GM21367 (cell line): Measurements from ENCODE around the gene SCN11A.
"Not testable (repeated sequence)": the region's sequence is repeated elsewhere in the genome, so short reads cannot be mapped to it uniquely, and the experiment has no call there.

Source experiments
- ATAC-seq: cut with Tn5 transposase; IDR thresholded peaks from one replicate; pipeline ENCODE4 v1.9.1; 2021; ENCODE audit not compliant: unreplicated experiment

The SCN11A gene

DNA sequence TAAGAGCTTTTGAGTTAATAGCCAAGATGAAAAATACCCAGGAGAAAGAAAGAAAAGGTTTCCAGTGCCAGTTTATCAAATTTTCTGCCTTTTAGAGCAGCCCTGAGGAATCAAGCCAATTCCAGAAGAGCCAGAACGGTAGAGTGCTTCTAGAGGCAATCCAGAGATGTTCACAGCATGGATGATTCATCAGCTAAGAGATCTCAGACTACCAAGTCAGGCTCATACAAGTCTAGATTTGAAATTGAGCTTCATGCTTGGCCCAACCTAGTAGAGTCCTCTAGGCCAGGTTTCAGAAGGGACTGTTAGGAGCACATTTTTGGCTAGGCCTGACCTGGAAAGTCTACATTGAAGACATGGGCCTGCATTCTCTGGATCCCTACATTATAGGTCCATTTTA lies 15.5 kb upstream of the SCN11A start:
- ATAC-seq = no peak

DNA sequence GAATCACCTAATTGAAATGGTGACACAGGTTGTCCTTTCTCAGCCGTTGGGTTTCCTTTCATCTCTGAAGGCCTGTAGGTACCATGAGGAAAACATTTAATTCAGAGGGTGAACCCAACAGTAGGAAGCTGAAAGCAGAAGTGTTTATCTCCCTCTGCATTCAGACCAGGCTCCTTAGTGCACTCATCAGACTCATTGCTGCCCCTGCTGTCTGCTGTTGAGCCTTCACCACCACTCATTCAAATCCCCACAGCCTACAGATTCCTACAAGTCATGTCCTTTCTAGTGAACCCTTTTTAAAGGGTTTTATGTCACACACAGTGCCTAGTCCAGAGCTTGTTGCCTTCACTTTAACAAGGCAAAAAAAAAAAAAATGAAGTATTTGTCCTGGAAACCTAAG lies 13.5 kb upstream of the SCN11A start:
- peak; percentile 94 for ATAC-seq

DNA sequence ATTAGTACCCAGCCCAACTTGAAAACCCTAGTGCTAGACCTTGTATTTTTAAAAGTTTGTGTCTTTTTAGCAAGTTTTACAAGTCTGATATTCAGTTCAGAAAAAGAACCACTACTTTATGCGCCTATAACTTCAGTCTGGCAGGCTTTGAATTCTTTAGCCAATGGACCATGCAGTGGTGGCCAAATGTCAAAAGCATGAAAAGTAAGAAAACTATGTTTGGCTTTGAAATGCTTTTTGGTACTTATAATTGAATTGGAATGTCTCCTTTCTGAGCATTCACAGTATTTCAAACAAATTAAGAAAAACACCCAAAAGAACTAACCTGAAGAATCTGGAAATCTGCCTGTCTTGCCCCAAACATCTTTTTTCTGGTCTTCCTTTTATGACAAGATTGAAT lies 12.9 kb upstream of the SCN11A start:
- ATAC-seq = no peak

DNA sequence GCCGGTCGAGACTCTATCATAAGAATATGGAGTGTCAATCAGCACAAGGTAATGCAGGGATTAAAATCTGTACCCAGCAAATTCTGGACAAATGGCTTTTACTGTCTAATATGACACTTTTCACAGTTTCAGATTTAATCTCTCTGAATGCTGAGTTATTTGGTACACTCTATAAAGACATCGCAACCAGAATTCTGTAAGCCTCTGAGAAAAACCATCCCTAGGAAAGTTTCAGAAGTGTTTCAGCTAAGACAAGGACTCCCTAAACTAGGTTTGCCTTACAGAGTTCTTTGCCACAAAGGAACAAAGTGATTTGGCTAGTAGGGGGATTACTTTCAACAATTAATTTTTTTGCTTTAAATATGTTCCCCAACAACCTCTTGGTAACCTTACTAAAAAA lies 11.4 kb upstream of the SCN11A start:
- no peak for ATAC-seq

DNA sequence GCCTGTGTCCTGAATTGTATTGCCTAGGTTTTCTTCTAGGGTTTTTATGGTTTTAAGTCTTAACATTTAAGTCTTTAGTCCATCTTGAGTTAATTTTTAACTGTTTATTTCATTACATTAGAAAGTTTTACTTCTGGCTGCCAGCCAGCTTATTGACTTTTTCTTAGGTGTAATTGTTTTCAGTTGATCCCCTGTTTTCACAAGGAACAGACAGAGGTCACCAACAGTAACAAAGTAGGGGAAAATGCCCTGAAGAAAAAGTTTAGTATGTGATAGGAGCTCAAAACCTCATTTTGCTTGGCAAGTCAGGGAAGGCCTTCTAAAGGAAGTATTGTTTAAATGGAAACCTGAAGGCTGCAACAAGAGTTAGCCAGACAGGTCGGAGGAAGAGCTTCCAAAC lies 10.4 kb upstream of the SCN11A start:
- ATAC-seq = no peak

DNA sequence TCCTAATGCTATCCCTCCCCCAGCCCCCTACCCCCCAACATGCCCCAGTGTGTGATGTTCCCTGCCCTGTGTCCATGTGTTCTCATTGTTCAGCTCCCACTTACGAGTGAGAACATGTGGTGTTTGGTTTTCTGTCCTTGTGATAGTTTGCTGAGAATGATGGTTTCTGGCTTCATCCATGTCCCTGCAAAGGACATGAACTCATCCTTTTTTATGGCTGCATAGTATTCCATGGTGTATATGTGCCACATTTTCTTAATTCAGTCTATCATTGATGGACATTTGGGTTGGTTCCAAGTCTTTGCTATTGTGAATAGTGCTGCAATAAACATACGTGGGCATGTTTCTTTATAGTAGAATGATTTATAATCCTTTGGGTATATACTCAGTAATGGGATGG lies 9.5 kb upstream of the SCN11A start:
- not testable (repeated sequence) for ATAC-seq

DNA sequence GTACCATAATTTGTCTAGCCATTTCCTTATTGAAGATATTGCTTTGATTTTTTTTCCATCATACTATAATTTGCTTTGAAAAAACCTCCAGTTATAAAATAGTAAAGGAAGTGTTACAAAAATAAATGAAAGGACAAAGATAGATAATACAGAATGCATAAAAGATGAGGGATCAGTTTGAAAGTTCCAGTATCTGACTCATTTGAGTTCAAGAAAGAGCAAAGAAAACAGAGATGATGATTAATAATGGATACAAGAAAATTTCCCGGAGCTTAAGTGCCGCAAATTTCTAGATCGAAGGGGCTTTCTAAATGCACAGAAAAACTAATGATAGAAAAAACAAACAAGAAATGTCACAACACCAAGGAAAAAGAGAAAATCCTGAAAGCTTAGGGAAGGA lies 4.4 kb upstream of the SCN11A start:
- no peak for ATAC-seq

DNA sequence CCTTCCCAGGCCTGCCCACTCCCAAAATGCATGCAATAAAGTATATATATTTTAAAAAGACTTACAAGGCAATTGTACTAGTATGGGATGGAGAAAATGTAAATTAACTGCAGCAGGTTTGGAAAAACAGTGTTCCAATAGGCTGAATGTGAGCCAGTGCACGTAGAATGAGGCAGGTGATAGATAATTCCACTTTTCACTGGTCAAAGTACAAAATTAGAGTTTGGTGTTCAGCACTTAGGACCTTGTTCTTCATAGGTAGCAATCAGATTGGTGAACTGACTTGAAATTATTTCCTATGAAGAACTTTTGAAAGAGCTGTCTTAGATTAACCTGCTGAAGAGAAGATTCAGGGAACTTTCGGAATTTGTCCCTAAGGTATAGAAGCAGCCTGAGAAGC lies 2.0 kb upstream of the SCN11A start:
- ATAC-seq = no peak

DNA sequence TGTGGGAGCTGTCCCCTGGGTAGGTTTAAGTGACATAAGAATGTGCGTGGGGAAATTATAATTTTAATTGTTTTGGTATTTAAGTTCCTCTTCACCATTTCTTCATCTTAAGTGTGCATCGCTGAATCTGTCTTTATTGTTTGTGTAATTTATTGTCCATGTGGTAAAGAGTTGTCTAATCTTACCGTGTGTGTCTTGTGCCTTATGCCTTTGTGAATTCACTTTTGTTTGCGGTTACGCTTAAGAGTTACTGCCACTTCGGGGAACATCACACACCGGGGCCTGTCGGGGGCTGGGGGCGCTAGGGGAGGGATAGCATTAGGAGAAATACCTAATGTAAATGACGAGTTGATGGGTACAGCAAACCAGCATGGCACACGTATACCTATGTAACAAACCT lies 839 bp upstream of the SCN11A start:
- ATAC-seq = no peak

DNA sequence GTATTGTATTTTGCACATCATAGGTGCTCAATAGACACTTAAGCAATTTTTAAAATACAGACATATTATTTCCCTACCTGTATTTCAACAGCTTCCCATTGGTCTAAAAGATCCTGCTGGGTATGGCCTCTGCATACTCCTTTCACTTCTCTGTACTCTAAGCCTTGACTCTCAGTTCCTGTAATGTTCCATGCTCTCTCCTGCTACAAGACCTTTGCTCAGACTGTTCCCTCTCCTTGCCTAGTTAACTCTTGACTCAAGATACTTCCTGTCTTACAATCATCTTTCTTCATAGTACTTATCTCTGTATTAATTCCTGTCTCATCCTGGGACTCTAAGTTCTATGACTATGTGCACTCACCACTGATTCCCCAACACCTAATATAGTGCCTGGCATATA lies 1.7 kb downstream of the SCN11A start:
- ATAC-seq = peak; percentile 33

DNA sequence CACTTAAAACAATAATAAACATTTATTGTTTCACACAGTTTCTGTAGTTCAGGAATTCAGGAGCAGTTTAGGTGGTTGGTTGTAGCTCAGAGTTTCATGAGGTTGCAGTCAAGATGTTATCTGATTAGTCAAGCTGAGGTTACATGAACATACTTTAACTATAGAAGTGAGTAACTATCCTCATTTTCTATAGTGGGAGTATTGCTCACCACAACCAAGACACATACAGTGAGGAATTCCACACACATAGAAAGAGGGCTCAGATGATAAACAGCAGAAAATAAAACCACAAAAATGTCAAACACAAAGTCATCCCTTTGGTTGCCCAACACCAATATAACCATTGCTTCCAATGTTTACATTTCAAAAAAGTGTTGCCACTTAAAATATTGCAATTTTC lies 13.6 kb downstream of the SCN11A start:
- no peak for ATAC-seq

DNA sequence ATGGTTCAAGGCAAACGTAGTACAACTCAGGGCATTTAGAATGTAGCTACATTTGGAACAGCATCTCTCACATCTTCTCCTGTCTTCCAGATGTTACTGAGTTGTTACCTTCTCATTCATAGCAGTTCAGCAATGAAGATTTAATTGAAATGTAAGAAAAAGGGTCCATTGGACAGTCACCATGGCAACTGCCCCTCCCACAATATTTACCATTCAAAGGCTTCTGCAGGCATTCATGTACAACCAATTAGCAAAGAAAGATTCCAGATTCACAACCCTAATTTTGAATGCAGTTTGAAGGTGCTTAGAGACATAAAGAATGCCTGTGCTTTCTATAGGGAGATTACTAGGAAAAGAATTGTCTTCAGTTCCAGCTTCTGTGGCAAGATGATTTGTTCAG lies 22.2 kb downstream of the SCN11A start:
- ATAC-seq = no peak

DNA sequence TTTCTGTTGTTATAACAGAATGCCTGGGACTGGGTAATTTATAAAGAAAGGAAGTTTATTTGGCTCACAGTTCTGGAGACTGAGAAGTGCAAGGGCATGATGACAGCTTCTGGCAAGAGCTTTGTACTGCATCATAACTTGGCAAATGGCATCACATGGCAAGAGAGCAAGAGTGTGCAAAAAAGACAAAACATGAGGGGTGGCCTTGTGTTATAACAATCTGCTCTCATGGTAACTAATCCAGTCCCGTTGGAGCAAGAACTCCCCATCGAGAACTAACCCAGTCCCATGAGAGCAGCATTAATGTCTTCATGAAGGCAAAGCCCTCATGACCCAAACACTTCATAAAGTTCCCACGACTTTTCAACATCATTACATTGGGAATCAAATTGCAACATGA lies 23.2 kb downstream of the SCN11A start:
- ATAC-seq = no peak

DNA sequence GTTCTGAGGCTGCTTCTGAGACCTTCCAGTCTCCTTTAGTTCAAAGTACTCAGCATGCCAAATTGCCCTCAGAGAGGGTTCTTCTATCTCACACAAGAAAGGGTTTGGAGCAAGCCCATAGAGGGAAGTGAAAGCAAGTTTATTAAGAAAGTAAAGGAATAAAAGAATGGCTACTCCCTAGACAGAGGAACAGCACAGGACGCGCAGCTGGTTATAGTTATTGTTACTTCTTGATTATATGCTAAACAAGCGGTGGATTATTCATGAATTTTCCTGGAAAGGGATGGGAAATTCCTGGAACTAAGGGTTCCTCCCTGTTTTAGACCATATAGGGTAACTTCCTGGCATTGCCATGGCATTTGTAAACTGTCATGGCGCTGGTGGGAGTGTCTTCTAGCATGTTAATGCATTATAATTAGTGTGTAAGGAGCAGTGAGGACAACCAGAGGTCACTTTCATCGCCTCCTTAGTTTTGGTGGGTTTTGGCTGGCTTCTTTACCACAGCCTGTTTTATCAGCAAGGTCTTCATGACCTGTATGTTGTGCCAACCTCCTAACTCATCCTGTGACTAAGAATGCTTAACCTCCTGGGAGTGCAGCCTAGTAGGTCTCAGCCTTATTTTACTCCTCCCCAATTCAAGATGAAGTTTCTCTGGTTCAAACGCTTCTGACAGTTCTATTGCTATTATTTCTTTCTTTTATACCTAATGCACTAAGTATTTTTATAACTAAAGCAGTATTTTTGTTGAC lies 26.3 kb downstream of the SCN11A start:
- no peak for ATAC-seq

DNA sequence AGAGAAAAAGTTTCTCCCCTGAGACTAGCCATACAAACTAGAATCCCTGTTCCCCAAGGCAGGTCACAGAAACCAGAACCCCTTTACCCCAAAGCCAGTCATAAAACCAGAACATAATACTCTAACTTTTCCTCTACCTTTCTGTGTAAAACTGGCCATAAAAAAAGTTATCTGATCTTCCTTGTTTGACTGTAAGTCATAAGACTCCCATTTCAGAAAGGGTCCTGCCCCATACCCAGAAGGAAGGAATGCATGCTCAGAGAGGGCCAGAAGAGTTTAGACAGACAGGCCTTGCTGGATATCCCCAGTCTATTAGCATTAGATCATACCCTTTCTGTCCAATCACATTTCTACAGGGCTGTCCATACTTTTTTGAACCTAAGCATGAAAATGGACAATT lies 27.2 kb downstream of the SCN11A start:
- no peak for ATAC-seq

DNA sequence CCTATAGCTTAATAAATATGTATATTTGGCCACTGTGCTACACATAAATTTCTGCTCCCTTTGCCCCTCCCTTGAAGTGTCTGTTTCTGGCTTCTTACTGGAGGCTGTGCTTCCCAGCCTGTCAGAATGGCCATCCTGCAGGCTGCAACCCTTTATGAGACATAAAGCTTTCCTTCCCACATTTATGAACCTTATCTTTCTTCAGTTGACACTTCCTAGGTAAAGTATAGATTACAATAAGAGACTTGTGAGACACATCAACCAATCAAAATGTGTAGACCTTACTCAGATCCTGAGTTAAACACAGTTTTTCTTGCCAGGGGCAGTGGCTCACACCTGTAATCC lies 29.5 kb downstream of the SCN11A start:
- ATAC-seq = no peak

DNA sequence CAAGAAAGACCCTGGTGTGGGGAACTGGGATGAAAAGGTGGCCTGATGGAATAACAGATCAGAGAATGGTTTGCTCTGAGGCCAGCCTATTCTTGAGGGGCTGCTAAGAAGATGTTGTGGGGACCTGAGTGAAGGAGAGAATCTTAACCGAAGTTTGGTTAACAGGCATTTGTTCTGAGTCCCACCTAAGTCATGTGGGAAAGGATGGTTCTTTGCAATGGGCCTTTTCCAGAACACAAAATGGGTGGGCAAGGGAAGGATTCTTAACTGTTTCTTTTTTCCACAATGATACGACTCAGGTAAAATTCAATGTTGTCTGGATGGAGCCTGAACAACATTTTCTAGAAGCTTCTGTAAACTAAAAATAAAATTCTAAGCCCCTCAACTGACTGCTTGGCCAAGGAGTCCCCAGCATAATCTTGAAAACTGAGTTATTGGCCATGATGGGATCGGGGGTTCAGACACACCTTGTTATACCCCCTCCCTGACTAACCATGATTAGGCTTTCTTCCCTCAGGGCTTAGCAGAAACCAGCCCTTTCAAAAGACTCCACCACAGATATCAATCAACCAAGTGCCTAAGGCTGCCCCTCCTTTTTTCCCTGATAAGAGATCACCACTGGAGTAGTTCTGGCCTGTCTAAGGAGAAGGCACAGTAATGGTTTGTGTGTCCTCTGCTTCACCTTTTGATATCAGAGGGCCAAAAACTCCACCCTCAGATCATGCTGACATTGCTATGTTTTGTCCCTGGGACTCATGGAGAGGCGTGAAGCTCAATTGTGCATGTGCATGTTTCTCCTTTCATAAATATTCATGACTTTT lies 30.1 kb downstream of the SCN11A start:
- ATAC-seq = no peak

DNA sequence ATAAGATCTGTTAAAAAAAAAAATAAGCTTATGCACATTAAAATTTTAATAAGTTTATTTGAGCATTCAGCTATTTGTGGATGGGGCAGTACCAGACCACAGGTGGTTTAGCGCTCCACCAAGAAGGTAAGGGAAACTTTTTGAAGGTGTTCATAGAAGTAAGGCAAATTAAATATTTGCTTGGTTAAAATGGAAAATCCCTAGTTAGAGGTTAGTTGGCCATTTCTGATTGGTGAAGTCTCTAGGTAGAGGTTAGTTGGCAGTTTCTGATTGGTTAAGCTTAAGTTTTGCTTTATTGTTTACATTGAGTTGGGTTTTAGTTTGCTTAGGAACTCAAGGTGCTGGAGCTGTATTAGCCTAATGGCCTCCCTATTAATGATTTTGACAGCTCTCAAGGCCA lies 30.7 kb downstream of the SCN11A start:
- no peak for ATAC-seq

DNA sequence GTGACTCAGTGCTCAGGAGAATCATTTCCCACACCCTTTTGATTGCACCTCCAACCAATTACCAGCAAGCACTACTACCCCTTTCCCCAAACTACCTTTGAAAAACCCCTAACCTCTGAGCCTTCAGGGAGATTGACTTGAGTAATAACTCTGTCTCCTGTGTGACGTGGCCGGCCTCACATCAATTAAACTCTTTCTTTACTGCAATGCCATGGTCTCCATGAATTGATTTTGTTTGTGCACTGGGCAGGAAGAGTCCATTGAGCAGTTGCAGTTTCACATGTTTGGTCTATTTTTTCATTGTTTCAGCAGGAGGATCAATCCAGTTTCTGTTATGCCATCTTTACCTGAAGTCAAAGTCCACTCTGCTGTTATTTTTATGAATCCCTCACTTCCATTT lies 32.4 kb downstream of the SCN11A start:
- no peak for ATAC-seq

DNA sequence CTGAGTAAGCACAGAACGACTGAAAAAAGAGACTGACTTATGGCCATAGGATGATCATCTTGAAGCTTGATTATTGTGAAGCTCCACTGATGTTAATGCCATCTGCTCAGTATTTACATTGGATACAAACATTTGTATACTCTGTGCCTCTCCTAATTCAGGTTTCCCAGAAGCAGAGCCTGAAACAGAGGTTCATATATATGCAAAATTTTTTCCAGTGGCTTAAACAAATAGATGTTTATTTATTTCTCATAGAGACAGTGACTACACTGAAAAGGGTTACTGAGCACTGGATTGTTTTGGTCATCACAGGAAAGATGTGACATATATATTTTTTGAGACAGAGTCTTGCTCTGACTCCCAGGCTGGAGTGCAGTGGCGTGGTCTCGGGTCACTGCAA lies 36.3 kb downstream of the SCN11A start:
- no peak for ATAC-seq

DNA sequence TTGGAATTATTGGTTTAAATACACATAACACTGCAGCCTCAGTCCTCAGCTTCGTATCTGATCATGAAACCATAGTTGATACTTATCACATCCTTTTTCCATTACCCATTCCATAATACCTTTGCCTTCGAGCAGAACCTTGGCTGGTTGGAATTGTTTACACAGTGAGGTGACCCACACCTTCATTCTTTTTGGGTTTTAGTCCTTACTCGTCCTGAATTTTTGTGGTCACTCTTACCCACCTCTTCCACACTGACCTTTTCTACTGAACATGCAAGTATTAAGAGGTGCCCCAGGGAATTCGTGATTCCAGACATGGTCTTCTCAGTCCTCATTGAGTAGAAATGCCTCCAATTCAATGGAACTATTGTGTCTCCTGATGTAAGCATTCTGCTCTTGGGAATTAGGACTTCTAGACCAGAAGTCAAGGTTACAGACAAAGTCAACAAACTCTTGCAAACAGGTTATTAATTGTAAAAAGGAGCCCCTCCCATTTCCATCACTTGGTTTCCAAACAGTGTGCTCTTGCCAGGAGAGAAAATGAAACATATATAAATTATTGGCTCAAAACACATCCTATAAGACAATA lies 37.7 kb downstream of the SCN11A start:
- ATAC-seq = no peak

DNA sequence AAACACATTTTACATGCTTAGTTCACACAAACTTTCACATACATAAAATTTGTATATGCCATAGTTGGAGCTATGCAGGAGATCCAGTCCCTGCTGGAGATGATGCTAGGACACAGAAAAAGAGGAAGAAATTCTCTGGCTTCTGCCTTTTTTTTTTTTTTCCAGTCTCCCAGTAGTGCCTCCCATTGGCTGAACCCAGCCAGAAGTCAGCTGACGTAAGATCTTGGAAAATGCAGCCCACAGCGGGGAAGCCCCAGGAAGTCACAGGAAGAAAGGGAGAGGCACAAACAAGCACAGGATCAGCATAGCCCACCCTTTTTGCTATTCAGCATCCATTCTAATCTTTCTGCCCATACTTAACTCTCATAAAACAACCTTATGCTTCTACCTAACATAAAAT lies 38.5 kb downstream of the SCN11A start:
- ATAC-seq = no peak
